Measurements from ENCODE around the gene CLK2. TPM values are rescaled to one million over a fixed set of nuclear protein-coding genes. Genes with fewer than 3 reads are reported as not detected.

CLK2 gene
- total RNA-seq, 1 donor from 2014 or later, result 41.7 TPM

- Histone ChIP-seq H3K4me1 (peaks cover 6% of the 10 kb centered on the region), H3K9ac (no peak overlapping the region), H3K27ac (no peak overlapping the region), H3K4me2 (no peak overlapping the region), H3F3A (ENCODE audit: low read depth) (peaks cover 68% of the 10 kb centered on the region), H3K9me3 (ENCODE audit: low read depth) (no peaks in the 10 kb centered on the region), H3K4me3 (no peak overlapping the region), H3K36me3 (peaks cover 12% of the 10 kb centered on the region), H2AFZ (replicated peaks) (no peak overlapping the region), H3K79me2 (ENCODE audit: low read depth) (peaks cover 19% of the 10 kb centered on the region), H4K20me1 (ENCODE audit: low read depth) (peaks cover 8% of the 10 kb centered on the region), H3K27me3 (no peaks in the 10 kb centered on the region)
- Mint-ChIP-seq H3K9me3 (no peaks in the 10 kb centered on the region), H3K36me3 (peaks cover 34% of the 10 kb centered on the region), H3K27ac (no peak overlapping the region), H3K27me3 (ENCODE audit: insufficient read depth, low read depth) (peaks cover 13% of the 10 kb centered on the region), H3K4me3 (peak overlapping the region; percentile 97), H3K4me1 (peaks cover 22% of the 10 kb centered on the region)
- TF ChIP-seq CTCF (IDR thresholded peaks at IDR 0.05) (no peak), EZH2phosphoT487 (IDR thresholded peaks at IDR 0.05) (no peak), EZH2 (IDR thresholded peaks at IDR 0.05) (no peak)
- no peak for DNase-seq (ENCODE audit: low spot score)
These were observed 10.2 kb downstream of the CLK2 start for GRCh38 chr1:155263067-155263466.

- peaks cover 6% of the 10 kb centered on the region for H3K36me3 ChIP-seq
- H3K4me3 Mint-ChIP-seq, result peak within 1 kb of the TSS; percentile 97
- H3K4me1 Mint-ChIP-seq, result peaks cover 22% of the 10 kb centered on the region
- peak within 1 kb of the TSS; percentile 96 for H3K27ac Mint-ChIP-seq
- no peaks in the 10 kb centered on the region for H4K20me1 ChIP-seq (ENCODE audit: low read depth)
- H3K27me3 Mint-ChIP-seq (ENCODE audit: insufficient read depth, low read depth), result peaks cover 13% of the 10 kb centered on the region
- H3F3A ChIP-seq (ENCODE audit: low read depth), result peaks cover 57% of the 10 kb centered on the region
- H3K36me3 Mint-ChIP-seq, result peaks cover 31% of the 10 kb centered on the region
- TF ChIP-seq EZH2phosphoT487 (IDR thresholded peaks at IDR 0.05), result no peak
- TF ChIP-seq CTCF (IDR thresholded peaks at IDR 0.05), result no peak
- TF ChIP-seq EZH2 (IDR thresholded peaks at IDR 0.05), result no peak
- no peak within 1 kb of the TSS for H2AFZ ChIP-seq (replicated peaks)
- DNase-seq (ENCODE audit: low spot score), result peak; percentile 97
- H3K79me2 ChIP-seq (ENCODE audit: low read depth), result peaks cover 19% of the 10 kb centered on the region
- H3K27ac ChIP-seq, result peak within 1 kb of the TSS; percentile 62
- H3K9me3 Mint-ChIP-seq, result no peaks in the 10 kb centered on the region
- no peaks in the 10 kb centered on the region for H3K9me3 ChIP-seq (ENCODE audit: low read depth)
- H3K4me3 ChIP-seq, result peak within 1 kb of the TSS; percentile 62
- no peaks in the 10 kb centered on the region for H3K27me3 ChIP-seq
- H3K4me1 ChIP-seq, result peaks cover 6% of the 10 kb centered on the region
- peak within 1 kb of the TSS; percentile 58 for H3K9ac ChIP-seq
- H3K4me2 ChIP-seq, result peak within 1 kb of the TSS; percentile 81
These were observed 11.2 kb downstream of the CLK2 start, which contains the start of gene SCAMP3 for GRCh38 chr1:155261852-155262673. SCAMP3 (minus strand) TSS chr1:155262360; CDS start chr1:155262151, 209 bp downstream.

GRCh38 chr1:155261493-155261851 is 11.8 kb downstream of the CLK2 start:
- H3K9me3 Mint-ChIP-seq, result no peaks in the 10 kb centered on the region
- H3K27ac Mint-ChIP-seq, result no peak overlapping the region
- Histone ChIP-seq H3K4me2 (peak overlapping the region; percentile 81), H3K79me2 (ENCODE audit: low read depth) (peaks cover 19% of the 10 kb centered on the region), H3K36me3 (peaks cover 5% of the 10 kb centered on the region), H3F3A (ENCODE audit: low read depth) (peaks cover 56% of the 10 kb centered on the region), H3K9ac (peak overlapping the region; percentile 58), H3K9me3 (ENCODE audit: low read depth) (no peaks in the 10 kb centered on the region), H3K27me3 (no peaks in the 10 kb centered on the region), H2AFZ (replicated peaks) (no peak overlapping the region), H4K20me1 (ENCODE audit: low read depth) (no peaks in the 10 kb centered on the region), H3K4me1 (peaks cover 6% of the 10 kb centered on the region), H3K27ac (no peak overlapping the region), H3K4me3 (peak overlapping the region; percentile 62)
- TF ChIP-seq EZH2 (IDR thresholded peaks at IDR 0.05) (no peak), CTCF (IDR thresholded peaks at IDR 0.05) (peak; percentile 27), EZH2phosphoT487 (IDR thresholded peaks at IDR 0.05) (no peak)
- H3K4me1 Mint-ChIP-seq, result peaks cover 24% of the 10 kb centered on the region
- H3K4me3 Mint-ChIP-seq, result peak overlapping the region; percentile 97
- H3K27me3 Mint-ChIP-seq (ENCODE audit: insufficient read depth, low read depth), result peaks cover 13% of the 10 kb centered on the region
- H3K36me3 Mint-ChIP-seq, result peaks cover 33% of the 10 kb centered on the region
- no peak for DNase-seq (ENCODE audit: low spot score)

All from neural progenitor cell (in vitro differentiated cells).